RPMI8226 (cell line): ENCODE measurements around the gene FAT4.

Experiments used
- DNase-seq: peaks from one replicate; pipeline ENCODE4 v3.0.0-alpha.2; 2015

FAT4 gene, protein sequence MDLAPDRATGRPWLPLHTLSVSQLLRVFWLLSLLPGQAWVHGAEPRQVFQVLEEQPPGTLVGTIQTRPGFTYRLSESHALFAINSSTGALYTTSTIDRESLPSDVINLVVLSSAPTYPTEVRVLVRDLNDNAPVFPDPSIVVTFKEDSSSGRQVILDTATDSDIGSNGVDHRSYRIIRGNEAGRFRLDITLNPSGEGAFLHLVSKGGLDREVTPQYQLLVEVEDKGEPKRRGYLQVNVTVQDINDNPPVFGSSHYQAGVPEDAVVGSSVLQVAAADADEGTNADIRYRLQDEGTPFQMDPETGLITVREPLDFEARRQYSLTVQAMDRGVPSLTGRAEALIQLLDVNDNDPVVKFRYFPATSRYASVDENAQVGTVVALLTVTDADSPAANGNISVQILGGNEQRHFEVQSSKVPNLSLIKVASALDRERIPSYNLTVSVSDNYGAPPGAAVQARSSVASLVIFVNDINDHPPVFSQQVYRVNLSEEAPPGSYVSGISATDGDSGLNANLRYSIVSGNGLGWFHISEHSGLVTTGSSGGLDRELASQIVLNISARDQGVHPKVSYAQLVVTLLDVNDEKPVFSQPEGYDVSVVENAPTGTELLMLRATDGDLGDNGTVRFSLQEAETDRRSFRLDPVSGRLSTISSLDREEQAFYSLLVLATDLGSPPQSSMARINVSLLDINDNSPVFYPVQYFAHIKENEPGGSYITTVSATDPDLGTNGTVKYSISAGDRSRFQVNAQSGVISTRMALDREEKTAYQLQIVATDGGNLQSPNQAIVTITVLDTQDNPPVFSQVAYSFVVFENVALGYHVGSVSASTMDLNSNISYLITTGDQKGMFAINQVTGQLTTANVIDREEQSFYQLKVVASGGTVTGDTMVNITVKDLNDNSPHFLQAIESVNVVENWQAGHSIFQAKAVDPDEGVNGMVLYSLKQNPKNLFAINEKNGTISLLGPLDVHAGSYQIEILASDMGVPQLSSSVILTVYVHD (N-terminal part only)

DNA sequence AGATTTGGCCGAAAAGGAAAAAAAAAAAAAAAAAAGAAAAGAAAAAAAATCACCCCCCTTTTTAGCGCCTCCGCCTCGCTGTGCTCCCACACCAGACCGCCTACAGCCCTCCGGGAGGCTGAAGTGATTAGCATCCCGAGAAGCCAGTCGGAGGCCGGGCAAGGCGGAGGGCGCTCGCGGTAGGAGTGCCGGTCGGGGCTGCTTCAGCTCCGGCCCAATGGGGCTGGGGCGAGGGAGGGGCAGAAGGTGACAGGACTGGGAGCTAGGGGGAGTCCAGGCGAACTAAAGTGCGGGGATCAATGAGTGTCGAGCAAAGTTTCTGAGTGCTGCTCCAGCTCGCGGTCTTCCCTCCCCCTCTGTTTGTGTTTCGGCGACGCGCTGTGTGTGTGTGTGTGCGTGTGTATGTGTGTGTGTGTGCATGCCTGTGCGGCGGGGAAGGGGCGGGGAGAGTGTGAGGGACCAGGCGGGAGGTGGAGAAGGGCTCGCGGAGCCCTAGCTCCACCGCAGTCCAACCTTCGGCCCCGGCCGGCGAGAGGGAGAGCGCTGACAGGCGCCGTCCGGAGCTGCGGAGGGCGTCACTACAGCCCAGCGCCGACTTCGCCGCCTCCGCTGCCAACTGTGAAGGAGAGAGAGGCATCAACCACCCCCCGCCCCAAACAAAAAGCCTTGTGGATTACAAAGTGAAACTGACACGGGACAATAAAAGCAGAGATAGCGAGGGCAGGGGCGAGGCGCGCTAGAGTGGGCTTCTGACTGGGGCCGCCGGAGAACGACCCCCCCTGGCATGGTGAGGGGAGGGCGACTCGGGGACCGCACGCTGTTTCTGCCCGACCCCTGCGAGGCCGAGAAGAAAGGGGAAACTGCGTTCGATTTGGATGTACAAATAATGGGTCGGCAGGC lies at the start of gene FAT4:
Gene FAT4 (plus strand): TSS at position 280 of the 900 bp plus-strand sequence. CDS start 1,457 bp downstream, outside the sequence.
- peak; percentile 80 for DNase-seq

DNA sequence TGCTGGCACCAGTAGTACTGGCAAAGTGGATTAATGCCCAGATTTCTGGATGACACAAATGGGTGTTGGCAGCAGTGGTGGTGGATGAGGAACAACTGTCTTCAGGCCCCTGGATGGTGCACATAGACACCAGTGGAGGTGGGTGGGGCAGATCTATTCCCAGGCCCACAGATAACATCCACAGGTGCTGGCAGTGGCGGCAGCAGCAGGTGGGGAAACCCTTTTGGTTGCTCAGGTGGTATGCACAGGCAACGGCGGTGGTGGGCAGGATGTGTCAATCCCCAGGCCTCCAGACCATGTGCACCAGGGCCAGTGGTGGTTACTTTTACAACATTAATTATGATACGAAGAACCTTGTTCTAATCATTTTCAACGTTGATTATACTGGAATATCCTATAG lies 48.9 kb upstream of the FAT4 start:
- no peak for DNase-seq

DNA sequence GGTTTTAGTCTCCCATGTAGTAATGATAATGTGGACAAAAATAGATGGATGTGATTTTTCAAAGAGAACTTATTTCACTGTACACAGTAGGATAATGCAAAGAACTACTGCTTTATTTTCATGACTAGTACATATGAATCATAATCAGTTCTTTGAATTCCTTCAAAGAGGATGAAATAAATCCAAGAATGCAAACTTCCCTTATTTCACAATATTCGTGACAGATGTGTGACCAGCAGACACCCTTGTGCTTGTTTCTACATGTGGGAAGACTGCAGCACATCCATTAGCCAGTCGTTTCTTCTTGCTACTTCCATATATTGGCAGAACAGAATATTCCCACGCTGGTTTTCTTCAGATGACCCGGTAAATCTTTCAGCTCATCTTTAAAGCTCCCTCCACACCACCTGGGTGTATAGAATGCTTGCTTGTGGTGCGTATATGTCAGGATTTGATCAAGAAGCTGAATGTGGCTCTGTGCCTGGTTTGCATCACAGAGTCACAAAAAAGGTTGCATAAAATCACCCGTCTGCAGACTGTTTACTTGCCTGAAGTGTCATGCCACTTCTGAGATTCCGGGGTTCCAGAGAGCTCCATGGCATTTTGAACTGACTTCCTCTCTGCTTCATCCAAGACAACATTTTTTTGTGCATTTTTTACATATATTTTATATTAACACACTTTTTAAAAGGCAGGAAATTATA lies 47.7 kb upstream of the FAT4 start:
- no peak for DNase-seq

DNA sequence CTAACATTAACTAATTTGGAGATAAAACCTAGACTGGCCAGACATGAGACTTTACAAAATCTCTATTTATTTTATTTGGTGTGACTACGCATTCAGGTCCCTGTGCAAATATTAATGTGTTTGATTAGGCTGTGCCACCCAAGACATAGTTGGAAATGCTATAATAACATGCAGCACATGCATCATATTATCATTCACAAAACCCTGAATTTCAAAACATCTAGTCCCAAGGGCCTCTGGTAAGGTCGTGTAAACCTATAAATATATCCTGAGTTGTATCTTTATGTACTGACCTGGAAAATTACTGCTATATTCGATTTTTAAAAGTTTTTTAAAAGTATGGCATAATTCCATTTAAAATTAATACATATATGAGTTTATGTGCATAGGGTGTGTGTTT lies 47.1 kb upstream of the FAT4 start:
- no peak for DNase-seq

DNA sequence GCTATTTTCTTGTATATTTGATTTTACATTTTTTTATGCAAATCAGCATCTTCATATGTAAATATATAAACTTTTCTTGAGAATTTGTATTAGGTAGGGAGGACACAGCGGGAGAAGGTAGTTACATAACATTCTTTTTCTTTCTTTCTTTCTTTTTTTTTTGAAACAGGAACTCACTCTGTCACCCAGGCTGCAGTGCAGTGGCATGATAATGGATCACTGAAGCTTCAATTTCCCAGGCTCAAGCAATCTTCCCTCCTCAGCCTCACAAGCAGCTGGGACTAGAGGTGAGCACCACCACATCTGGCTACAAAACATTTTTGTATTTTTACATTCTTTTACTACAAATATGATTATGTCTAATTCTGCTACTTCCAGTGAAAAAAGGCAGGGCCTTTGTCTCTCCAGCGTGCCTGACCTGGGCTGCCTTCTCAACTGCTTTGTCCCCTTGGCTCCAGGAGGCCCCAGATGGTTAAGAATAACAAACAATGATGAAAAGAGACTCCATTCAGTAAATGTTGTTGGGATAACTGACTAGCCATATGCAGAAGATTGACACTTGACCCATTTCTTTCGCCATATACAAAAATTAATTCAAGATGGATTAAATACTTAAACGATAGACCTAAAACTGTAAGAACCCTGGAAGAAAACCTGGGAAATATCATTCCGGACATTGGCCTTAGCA lies 46.5 kb upstream of the FAT4 start:
- no peak for DNase-seq

DNA sequence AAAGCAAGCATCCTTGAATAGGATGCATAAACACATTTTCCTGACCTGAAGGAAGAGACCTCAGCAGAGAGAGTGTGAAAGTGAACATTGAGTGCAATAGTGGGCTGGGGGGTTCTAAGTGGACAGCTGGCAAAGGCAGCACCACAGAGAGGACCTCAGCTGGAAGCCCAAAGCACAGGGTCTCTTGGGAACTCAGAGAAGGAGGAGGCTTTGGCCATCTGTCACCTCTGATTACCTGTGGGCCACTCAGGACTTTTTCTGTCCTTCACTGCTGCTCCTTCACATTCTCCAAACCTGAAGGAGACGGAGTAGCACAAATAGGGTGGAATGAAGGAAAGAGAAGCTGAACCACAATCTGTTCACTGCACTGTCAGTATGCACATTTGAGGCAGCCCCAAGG lies 37.9 kb upstream of the FAT4 start:
- DNase-seq, result no peak

DNA sequence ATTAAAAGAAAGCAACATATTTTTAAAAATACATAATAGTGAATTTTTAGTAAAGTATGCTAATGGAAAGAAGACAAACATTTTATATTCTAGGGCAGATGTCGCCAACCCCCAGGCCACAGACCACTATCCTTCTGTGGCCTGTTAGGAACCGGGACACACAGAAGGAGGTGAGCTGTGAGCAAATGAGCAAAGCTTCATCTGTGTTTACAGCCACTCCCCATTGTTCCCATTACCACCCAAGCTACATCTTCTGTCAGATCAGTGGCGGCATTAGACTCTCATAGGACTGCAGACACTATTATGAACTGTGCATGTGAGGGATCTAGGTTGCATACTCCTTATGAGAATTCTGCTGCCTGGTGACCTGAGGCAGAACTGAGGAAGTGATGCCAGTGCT lies 37.0 kb upstream of the FAT4 start:
- no peak for DNase-seq

DNA sequence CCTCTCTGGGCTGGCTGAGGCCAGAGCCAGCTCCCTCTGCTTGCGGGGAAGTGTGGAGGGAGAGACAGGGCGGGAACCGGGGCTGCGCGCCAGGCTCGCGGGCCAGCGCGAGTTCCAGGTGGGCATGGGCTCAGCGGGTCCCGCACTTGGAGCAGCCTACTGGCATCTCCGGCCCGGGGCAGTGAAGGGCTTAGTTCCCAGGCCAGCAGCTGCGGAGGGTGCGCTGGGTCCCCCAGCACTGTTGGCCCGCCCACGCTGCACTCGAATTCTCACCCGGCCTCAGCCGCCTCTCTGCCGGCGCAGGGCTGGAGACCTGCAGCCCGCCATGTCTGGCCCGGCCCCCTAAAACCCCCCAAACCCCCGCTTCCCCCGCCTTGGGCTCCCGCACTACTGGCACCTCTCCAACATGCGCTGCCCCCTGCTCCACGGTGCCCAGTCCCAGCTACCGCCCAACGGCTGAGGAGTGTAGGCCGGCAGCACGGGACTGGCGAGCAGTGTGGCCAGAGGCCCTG lies 33.8 kb upstream of the FAT4 start:
- DNase-seq, result no peak

DNA sequence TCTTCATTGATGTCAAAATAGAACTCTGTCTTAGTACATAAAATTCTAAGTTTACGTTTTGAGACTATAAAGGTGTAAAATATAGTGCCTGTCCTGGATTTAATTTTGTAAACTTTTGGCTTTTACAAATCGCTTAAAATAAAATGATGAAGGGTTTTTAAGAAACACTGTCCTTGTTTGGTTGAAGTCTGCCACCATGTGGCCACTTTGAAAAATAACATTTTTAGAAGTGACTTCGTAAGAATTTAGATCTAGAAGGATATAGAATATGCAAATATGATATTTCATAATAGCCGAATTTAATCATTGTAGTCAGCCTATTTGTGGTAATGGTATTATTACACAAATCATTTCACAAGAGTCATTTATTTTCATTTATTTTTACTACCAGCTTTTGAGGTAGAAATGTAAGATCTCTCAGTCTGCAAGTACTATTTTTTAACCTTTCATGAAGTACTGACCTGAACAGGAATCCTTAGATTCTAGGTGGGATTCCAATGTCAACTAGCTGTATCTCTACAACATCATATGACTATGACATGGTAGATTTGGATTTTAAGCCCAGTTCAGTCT lies 31.0 kb upstream of the FAT4 start:
- DNase-seq, result peak; percentile 5

DNA sequence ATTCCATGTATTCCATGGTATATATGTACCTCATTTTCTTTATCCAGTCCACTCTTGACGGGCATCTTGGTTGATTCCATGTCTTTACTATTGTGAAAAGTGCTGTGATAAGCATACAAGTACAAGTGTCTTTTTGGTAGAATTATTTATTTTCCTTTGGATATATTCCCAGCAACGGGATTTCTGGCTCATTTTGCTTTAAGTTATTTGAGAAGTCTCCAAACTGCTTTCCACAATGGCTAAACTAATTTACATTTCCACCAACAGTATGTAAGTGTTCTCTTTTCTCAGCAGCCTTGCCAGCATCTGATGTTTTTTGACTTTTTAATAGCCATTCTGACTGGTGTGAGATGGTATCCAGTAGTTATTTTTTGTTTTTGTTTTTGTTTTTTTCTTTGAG lies 17.6 kb upstream of the FAT4 start:
- DNase-seq, result no peak

DNA sequence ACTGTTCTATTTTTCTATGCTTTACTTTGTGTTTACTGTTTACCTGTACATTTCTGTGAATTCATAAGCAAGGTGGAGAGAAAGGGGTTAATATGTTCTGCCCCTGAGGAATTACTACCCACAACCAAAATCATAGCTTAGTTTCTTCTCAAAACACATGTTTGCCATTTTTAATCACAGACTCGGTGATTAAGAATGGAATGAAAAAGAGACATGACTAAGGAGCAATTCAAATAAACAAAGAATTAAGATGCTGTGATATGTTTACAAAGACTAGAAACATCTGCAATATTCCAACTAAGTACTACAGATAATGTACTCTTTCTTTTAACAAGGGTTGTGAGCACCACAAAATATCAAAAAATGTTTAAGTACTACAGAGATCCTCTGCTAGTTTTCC lies 11.7 kb upstream of the FAT4 start:
- no peak for DNase-seq

DNA sequence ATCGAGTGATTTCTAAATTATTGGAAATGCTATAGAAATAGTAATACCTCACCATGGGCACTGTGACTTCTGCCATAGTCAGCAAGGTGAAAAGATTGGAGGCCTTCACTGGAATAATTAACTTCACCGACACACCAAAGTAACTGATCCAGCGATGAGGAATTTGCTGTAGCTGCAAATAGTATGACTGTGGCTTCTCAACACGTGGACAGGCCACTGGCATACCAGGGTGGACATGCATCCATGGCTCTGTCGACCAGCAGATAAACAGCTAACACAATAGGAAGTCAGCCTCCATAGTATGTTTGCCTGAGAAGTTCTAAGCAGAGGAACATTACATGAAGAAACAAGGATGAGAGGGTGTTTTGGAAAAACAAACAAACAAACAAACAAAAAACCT lies 10.9 kb upstream of the FAT4 start:
- no peak for DNase-seq

DNA sequence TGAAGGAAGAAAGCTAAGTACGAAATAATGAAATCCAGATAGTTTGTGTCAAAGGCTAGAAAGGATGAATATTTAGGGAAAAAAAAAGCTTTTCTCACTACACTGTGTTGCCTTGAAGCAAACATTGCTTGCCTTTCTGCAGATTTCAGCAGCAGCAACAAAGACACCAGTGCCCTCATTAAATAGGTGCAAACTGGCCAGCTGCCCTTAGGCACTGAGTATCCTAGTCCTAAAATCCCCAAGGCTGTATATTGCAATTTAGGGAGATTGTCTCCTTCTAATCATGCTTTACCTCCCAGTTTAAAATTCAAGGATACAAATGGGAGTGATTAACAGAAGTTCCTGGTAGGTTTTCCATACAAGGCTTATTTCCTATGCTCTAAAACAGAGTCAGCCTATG lies 8.6 kb upstream of the FAT4 start:
- DNase-seq, result no peak

DNA sequence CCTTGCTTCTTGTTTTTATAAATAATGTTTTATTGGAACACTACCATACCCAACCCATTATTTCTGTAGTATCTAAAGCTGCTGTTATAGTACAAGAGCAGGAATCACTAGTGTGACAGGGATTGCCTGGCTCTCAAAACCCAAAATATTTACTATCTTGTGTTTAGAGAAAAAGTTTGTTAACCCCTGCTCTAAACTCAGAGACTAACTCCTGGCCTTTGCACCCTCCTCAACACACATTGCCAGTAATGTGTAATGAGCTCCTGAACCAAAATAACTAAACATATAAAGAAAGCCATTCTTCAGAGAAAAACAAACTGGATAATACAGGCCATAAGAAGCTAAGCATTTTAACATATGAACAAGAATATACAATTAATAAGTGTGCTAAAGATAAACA lies 8.2 kb upstream of the FAT4 start:
- DNase-seq, result no peak

DNA sequence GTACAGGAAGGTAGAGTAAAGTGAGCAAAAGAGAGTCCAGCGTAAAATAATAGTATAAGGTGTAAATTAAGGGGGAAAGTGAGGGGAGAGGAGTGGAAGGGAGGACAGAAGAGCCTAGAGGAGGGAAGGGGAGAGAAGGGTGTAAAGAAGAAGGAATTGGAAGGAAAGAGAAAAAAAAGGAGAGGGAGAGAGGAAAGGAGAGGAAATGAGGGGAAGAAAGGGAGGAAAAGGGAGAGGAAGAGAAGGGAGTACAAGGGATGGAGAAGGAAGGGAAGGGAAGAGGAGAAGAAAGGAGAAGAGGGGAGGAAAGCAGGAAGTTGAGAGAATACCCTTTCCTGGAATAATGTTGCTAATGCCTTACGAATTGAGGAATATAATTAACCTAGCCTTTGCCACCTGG lies 3.3 kb upstream of the FAT4 start:
- DNase-seq, result no peak

DNA sequence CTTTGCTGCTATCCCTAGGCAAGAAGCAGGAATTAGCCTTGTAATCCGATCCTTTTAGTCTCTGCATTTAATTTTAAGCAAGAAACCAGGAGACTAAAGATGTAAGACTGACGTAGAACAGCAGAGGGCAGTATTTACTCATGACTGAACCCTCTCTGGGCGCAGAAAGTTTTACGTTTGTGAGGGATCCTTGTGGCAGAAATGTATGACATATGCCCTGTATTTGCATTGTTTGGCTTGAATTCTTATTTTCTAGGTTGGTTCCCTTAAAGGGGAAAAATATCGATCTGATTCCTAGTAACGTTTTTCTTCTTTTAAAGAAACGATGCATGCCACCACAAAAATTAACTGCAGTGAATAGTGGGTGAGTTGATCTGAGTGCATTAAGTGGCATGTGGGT lies 1.3 kb upstream of the FAT4 start:
- peak; percentile 72 for DNase-seq

DNA sequence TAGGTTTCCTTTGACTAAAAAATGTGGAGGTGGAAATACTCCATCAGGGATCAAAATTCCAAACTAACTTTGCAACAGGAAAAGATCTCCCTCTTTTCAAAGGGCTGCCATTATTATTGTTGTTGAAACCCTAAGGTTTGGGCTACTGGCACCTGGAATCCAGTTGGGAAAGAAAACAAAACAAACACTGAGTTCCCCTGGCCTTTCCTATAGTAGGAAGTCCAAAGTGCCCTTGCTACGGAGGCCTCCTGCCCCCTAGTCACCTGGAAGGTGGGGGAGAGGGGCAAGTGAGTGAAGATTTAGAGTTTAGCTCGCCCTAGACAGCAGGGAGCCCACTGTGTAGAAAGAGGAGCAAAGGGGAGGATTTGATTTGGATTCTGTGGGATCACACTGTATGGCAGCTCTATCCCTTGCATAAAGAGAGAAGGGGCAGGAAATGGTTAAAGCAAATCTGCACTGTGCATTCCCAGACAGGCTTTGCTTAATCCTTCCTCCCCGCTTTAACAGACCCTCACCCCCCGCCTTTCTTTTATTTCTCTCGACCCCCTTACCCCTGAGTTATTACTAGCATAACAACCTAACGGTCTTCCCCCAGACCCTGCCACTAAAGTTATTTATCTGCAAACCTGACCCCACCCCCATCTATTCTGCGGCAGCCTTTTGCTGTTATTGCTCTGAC lies 627 bp upstream of the FAT4 start:
- DNase-seq, result no peak

DNA sequence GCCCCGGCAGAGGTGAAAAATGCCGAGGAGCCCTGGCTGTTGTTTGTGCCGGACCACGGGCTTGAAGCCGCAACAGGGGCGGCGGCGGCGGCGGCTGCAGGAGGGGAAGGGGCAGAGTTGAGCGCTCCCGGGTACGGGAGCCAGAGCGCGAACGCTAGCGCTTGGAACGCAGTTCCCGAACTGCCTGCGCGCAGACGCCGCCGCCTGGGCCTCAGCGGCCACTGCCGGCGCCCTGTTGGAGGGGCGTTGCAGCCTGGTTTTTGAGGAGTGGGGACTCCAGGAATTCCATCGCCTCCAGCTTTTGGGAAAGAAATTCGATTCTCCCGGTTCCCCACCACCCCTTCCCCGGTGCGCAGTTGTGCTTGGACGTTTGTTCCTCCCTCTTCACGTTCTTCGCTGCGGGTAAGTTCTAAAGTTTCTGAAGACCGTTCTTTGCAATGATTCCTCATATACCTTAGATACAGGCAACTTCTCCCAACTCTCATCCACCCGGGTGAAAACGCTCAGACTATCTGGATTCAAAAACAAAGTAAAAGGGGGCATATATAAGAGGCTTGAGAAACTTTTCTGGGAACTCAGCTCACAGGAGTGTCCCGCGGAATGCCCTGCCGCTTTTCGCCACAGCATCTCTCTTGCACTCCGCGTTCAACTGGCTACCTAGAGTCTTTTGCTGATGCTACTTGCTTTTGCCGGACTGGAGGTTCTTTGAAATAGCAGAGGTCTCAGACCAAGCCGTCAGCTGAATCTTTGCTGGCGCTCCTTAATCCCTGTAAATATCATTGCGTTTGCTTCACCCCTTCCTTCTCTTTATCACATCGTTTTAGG lies 1.0 kb downstream of the FAT4 start:
- peak; percentile 54 for DNase-seq

DNA sequence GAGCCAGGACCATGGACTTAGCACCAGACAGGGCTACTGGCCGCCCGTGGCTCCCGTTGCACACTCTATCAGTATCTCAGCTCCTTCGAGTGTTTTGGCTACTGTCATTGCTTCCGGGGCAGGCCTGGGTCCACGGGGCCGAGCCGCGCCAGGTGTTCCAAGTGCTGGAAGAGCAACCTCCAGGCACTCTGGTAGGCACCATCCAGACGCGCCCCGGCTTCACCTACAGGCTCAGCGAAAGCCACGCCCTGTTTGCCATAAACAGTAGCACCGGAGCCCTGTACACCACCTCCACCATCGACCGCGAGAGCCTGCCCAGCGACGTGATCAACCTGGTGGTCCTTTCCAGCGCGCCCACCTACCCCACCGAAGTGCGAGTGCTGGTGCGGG lies 1.6 kb downstream of the FAT4 start:
- no peak for DNase-seq
